GM19238 (cell line): ENCODE results near the gene KRT38.
"Not testable (repeated sequence)": the region's sequence is repeated elsewhere in the genome, so short reads cannot be mapped to it uniquely, and the experiment has no call there.

Experiments
- DNase-seq: peaks from one replicate; pipeline ENCODE4 v3.0.0; 2011; ENCODE audit warnings: low spot score; ENCODE audit not compliant: insufficient read length

The KRT38 gene

GRCh38 chr17:41422586-41422985 lies 18.2 kb downstream of the KRT38 start:
- DNase-seq = not testable (repeated sequence)

GRCh38 chr17:41421617-41422016 lies 19.2 kb downstream of the KRT38 start:
- DNase-seq = no peak

GRCh38 chr17:41421116-41421515 lies 19.7 kb downstream of the KRT38 start:
- no peak for DNase-seq

- no peak for DNase-seq
These were observed 20.6 kb downstream of the KRT38 start for GRCh38 chr17:41420134-41420533.

GRCh38 chr17:41419716-41420115 lies 21.1 kb downstream of the KRT38 start:
- no peak for DNase-seq

GRCh38 chr17:41418116-41418860 lies 22.5 kb downstream of the KRT38 start:
- no peak for DNase-seq

GRCh38 chr17:41417576-41418015 lies 23.2 kb downstream of the KRT38 start:
- peak; percentile 16 for DNase-seq

GRCh38 chr17:41417127-41417526 lies 23.7 kb downstream of the KRT38 start:
- DNase-seq = no peak

GRCh38 chr17:41416479-41416878 lies 24.3 kb downstream of the KRT38 start:
- DNase-seq = no peak

GRCh38 chr17:41415833-41416335 lies 24.9 kb downstream of the KRT38 start:
- no peak for DNase-seq

GRCh38 chr17:41415411-41415810 lies 25.4 kb downstream of the KRT38 start:
- DNase-seq = no peak

- DNase-seq = no peak
These were observed 26.8 kb downstream of the KRT38 start for GRCh38 chr17:41413982-41414381.

GRCh38 chr17:41413353-41413957 lies 27.3 kb downstream of the KRT38 start:
- DNase-seq = no peak

GRCh38 chr17:41411072-41411840 lies 29.5 kb downstream of the KRT38 start:
- DNase-seq = no peak

GRCh38 chr17:41407226-41407625 lies 33.6 kb downstream of the KRT38 start:
- no peak for DNase-seq

- no peak for DNase-seq
These were observed 34.6 kb downstream of the KRT38 start for GRCh38 chr17:41406205-41406604.

GRCh38 chr17:41404024-41404671 lies 36.6 kb downstream of the KRT38 start:
- no peak for DNase-seq

GRCh38 chr17:41403404-41404023 lies 37.3 kb downstream of the KRT38 start:
- no peak for DNase-seq

GRCh38 chr17:41402161-41402560 lies 38.6 kb downstream of the KRT38 start:
- DNase-seq = no peak

- no peak for DNase-seq
These were observed 43.7 kb downstream of the KRT38 start, which contains the start of gene KRT31 for GRCh38 chr17:41396996-41397660. TSS of gene KRT31 (minus strand) at chr17:41397608. CDS start at chr17:41397539, 69 bp downstream.
